Activated T-cell treated with anti-CD3 and anti-CD28 coated beads, Interleukin-2, amount 50 U/mL, for 72 hours (primary cell): ENCODE results near the gene UBE2E3. TPM values are rescaled to one million over a fixed set of nuclear protein-coding genes. Genes with fewer than 3 reads are reported as not detected.
A peak's percentile ranks its signal among the peaks of the same experiment; 100 is the strongest.

Experiments
- ATAC-seq, 2 donors: fragments of 150-1000 bp; cut with Tn5 transposase; replicated peaks in 1 of 2; 2 replicates each; pipeline ENCODE4 v1.10.0; 2021; ENCODE audit warnings: moderate library complexity in 2 of 2, mild to moderate bottlenecking in 1 of 2
- DNase-seq, 2 donors: peaks; one replicate each; pipeline ENCODE4 v3.0.0; 2021 to 2022; ENCODE audit warnings: mixed read lengths in 1 of 2
- H3K27ac Mint-ChIP-seq: one replicate; pipeline ENCODE4 v1.8.0; 2022; ENCODE audit warnings: mild to moderate bottlenecking, moderate library complexity, mixed read lengths
- H3K27me3 Mint-ChIP-seq: one replicate; pipeline ENCODE4 v1.8.0; 2022; ENCODE audit warnings: low read depth, mixed read lengths
- H3K36me3 Mint-ChIP-seq, 2 donors: one replicate each; pipeline ENCODE4 v1.8.0; 2022; ENCODE audit warnings: mixed read lengths in 2 of 2, mild to moderate bottlenecking in 1 of 2; ENCODE audit not compliant: insufficient read depth in 2 of 2
- H3K4me1 Mint-ChIP-seq: one replicate; pipeline ENCODE4 v1.8.0; 2022; ENCODE audit warnings: low read depth, mixed read lengths
- H3K4me3 Mint-ChIP-seq, 2 donors: one replicate each; pipeline ENCODE4 v1.8.0; 2022; ENCODE audit warnings: mild to moderate bottlenecking in 2 of 2, mixed read lengths in 2 of 2, moderate library complexity in 2 of 2
- H3K9me3 Mint-ChIP-seq, 2 donors: one replicate each; pipeline ENCODE4 v1.8.0; 2022; ENCODE audit warnings: mixed read lengths in 2 of 2
- total RNA-seq, 2 donors: library from RNA; stranded (reverse); gene quantifications; one replicate each; pipeline ENCODE4 v1.2.3, GENCODE V29; 2022

The UBE2E3 gene
- total RNA-seq, 2 donors from 2014 or later: 37.8 to 41.4 TPM

GRCh38 chr2:180955101-180955500, 25.3 kb upstream of the UBE2E3 start:
- Mint-ChIP-seq H3K36me3 (no peaks in the 10 kb centered on the region), H3K4me3 (no peak overlapping the region), H3K27me3 (peaks cover 29% of the 10 kb centered on the region), H3K9me3 (no peaks in the 10 kb centered on the region), H3K27ac (no peak overlapping the region), H3K4me1 (peaks cover 11% of the 10 kb centered on the region)
- DNase-seq (no peak), ATAC-seq (no peak)

- ATAC-seq (no peak), DNase-seq (no peak)
- no peaks in the 10 kb centered on the region for H3K36me3 Mint-ChIP-seq
- H3K4me1 Mint-ChIP-seq: no peaks in the 10 kb centered on the region
- H3K9me3 Mint-ChIP-seq: no peaks in the 10 kb centered on the region
- peaks cover 12% of the 10 kb centered on the region for H3K27me3 Mint-ChIP-seq
- no peak overlapping the region for H3K4me3 Mint-ChIP-seq
- no peak overlapping the region for H3K27ac Mint-ChIP-seq
These were observed 20.6 kb upstream of the UBE2E3 start for GRCh38 chr2:180959787-180960186.

GRCh38 chr2:180960982-180961381, 19.4 kb upstream of the UBE2E3 start:
- no peaks in the 10 kb centered on the region for H3K36me3 Mint-ChIP-seq
- H3K27me3 Mint-ChIP-seq: peaks cover 12% of the 10 kb centered on the region
- H3K27ac Mint-ChIP-seq: no peak overlapping the region
- no peak overlapping the region for H3K4me3 Mint-ChIP-seq
- H3K4me1 Mint-ChIP-seq: no peaks in the 10 kb centered on the region
- H3K9me3 Mint-ChIP-seq: no peaks in the 10 kb centered on the region
- DNase-seq (no peak), ATAC-seq (no peak)

GRCh38 chr2:180962727-180963314, 17.6 kb upstream of the UBE2E3 start:
- H3K27me3 Mint-ChIP-seq: peaks cover 7% of the 10 kb centered on the region
- DNase-seq (no peak), ATAC-seq (no peak)
- H3K27ac Mint-ChIP-seq: no peak overlapping the region
- H3K36me3 Mint-ChIP-seq: no peaks in the 10 kb centered on the region
- no peak overlapping the region for H3K4me3 Mint-ChIP-seq
- no peaks in the 10 kb centered on the region for H3K9me3 Mint-ChIP-seq
- H3K4me1 Mint-ChIP-seq: no peaks in the 10 kb centered on the region

GRCh38 chr2:180966378-180966777, 14.0 kb upstream of the UBE2E3 start:
- no peak overlapping the region for H3K4me3 Mint-ChIP-seq
- H3K27me3 Mint-ChIP-seq: peaks cover 6% of the 10 kb centered on the region
- no peaks in the 10 kb centered on the region for H3K9me3 Mint-ChIP-seq
- H3K36me3 Mint-ChIP-seq: no peaks in the 10 kb centered on the region
- no peak overlapping the region for H3K27ac Mint-ChIP-seq
- H3K4me1 Mint-ChIP-seq: no peaks in the 10 kb centered on the region
- ATAC-seq (no peak), DNase-seq (no peak)

- H3K4me3 Mint-ChIP-seq: no peak overlapping the region
- no peaks in the 10 kb centered on the region for H3K36me3 Mint-ChIP-seq
- no peaks in the 10 kb centered on the region for H3K4me1 Mint-ChIP-seq
- DNase-seq (no peak), ATAC-seq (no peak)
- no peaks in the 10 kb centered on the region for H3K27me3 Mint-ChIP-seq
- no peaks in the 10 kb centered on the region for H3K9me3 Mint-ChIP-seq
- no peak overlapping the region for H3K27ac Mint-ChIP-seq
These were observed 11.3 kb upstream of the UBE2E3 start for GRCh38 chr2:180969124-180969523.

- Mint-ChIP-seq H3K9me3 (no peaks in the 10 kb centered on the region), H3K27me3 (no peaks in the 10 kb centered on the region), H3K36me3 (no peaks in the 10 kb centered on the region), H3K4me1 (no peaks in the 10 kb centered on the region), H3K4me3 (no peak overlapping the region), H3K27ac (no peak overlapping the region)
- DNase-seq (no peak), ATAC-seq (no peak)
These were observed 10.4 kb upstream of the UBE2E3 start for GRCh38 chr2:180970016-180970415.

- no peak for ATAC-seq
- no peak overlapping the region for H3K4me3 Mint-ChIP-seq
These were observed 8.6 kb upstream of the UBE2E3 start for GRCh38 chr2:180971811-180972210.

GRCh38 chr2:180975585-180975984, 4.8 kb upstream of the UBE2E3 start:
- Mint-ChIP-seq H3K27me3 (peaks cover 7% of the 10 kb centered on the region), H3K27ac (no peak overlapping the region), H3K36me3 (no peaks in the 10 kb centered on the region), H3K9me3 (no peaks in the 10 kb centered on the region), H3K4me3 (no peak overlapping the region), H3K4me1 (peaks cover 9% of the 10 kb centered on the region)
- no peak for ATAC-seq
- no peak for DNase-seq

More at GRCh38 chr2:180971811-180972210, 8.6 kb upstream of the UBE2E3 start:
- no peak for DNase-seq
- Mint-ChIP-seq H3K36me3 (no peaks in the 10 kb centered on the region), H3K4me1 (no peaks in the 10 kb centered on the region), H3K27me3 (no peaks in the 10 kb centered on the region), H3K9me3 (no peaks in the 10 kb centered on the region), H3K27ac (no peak overlapping the region)

GRCh38 chr2:180978903-180979748, 1.3 kb upstream of the UBE2E3 start:
- peaks cover 3 to 9% of the 10 kb centered on the region in 2 donors for H3K36me3 Mint-ChIP-seq
- H3K27me3 Mint-ChIP-seq: peaks cover 7% of the 10 kb centered on the region
- DNase-seq (no peak), ATAC-seq (no peak)
- H3K9me3 Mint-ChIP-seq: no peaks in the 10 kb centered on the region
- H3K27ac Mint-ChIP-seq: peak overlapping the region; percentile 67
- H3K4me1 Mint-ChIP-seq: peaks cover 38% of the 10 kb centered on the region
- H3K4me3 Mint-ChIP-seq: peak overlapping the region; percentile 74 to 83

GRCh38 chr2:180979749-180980105, 678 bp upstream of the UBE2E3 start:
- peak in 1 of 2 donors; percentile 4 for DNase-seq
- Mint-ChIP-seq H3K27me3 (peaks cover 7% of the 10 kb centered on the region), H3K9me3 (no peaks in the 10 kb centered on the region), H3K4me1 (peaks cover 44% of the 10 kb centered on the region), H3K36me3 (peaks cover 3 to 9% of the 10 kb centered on the region in 2 donors), H3K4me3 (peak overlapping the region; percentile 74 to 83), H3K27ac (peak overlapping the region; percentile 67)
- ATAC-seq: no peak

GRCh38 chr2:180980943-180981911, 822 bp downstream of the UBE2E3 start:
- DNase-seq: peak; percentile 46 to 48
- peak; percentile 30 to 35 for ATAC-seq
- Mint-ChIP-seq H3K27me3 (peaks cover 7% of the 10 kb centered on the region), H3K4me3 (peak overlapping the region; percentile 99 to 100), H3K4me1 (peaks cover 57% of the 10 kb centered on the region), H3K36me3 (peaks cover 3 to 12% of the 10 kb centered on the region in 2 donors), H3K27ac (peak overlapping the region; percentile 100), H3K9me3 (no peaks in the 10 kb centered on the region)
